Body of pancreas (tissue), 4 donors: ENCODE results near the gene RIMKLB. TPM values are rescaled to one million over a fixed set of nuclear protein-coding genes. Genes with fewer than 3 reads are reported as not detected.

ENCODE experiments used
- ATAC-seq: fragments of 150-250 bp; one replicate; pipeline ENCODE4 v1.9.1; 2016
- DNase-seq, 4 donors: peaks; one replicate each; pipeline ENCODE4 v3.0.0-alpha.2; 2019
- H3K27ac ChIP-seq, 4 donors: fragments of 200-600 bp; sonication (generic); 1 replicate in 3 of 4; 2 replicates in 1 of 4; pipeline versions ENCODE4 v1.5.1 to v1.6.1; 2016 to 2019; ENCODE audit warnings: mild to moderate bottlenecking in 1 of 4, mixed read lengths in 1 of 4, moderate library complexity in 1 of 4
- H3K27me3 ChIP-seq, 2 donors: fragments of 200-600 bp; sonication (generic); one replicate each; pipeline ENCODE4 v1.6.0; 2016; ENCODE audit warnings: mild to moderate bottlenecking in 1 of 2
- H3K36me3 ChIP-seq, 2 donors: fragments of 200-600 bp; sonication (generic); replicated peaks in 1 of 2; 2 replicates each; pipeline ENCODE4 v1.5.1; 2016; ENCODE audit warnings: low read depth in 2 of 2; ENCODE audit not compliant: insufficient read depth in 1 of 2
- H3K4me1 ChIP-seq: fragments of 200-600 bp; sonication (generic); one replicate; pipeline ENCODE4 v1.6.0; 2016
- H3K4me3 ChIP-seq, 2 donors: fragments of 200-600 bp; sonication (generic); 1 replicate in 1 of 2; 2 replicates in 1 of 2; pipeline ENCODE4 v1.5.1; 2016 to 2019
- H3K9me3 ChIP-seq, 3 donors: fragments of 200-600 bp; sonication (generic); 1 replicate in 2 of 3; 2 replicates in 1 of 3; pipeline ENCODE4 v1.5.1; 2016
- POLR2A ChIP-seq, 3 donors: fragments of 450-650 bp; IDR thresholded peaks; one replicate each; pipeline ENCODE4 v1.6.1; 2016; ENCODE audit warnings: antibody characterized with exemption in 3 of 3, mild to moderate bottlenecking in 2 of 3
- WGBS, 2 donors: methylation state at CpG; one replicate each; pipeline ENCODE4 v1.1.5; 2017; 5-methylcytosine and 5-hydroxymethylcytosine counted together
- intact Hi-C: fragments of 100-400 bp; cut with DNase I; formaldehyde crosslinking; loops from one replicate; pipeline ENCODE4 v1.15.1; 2023
- total RNA-seq, 2 donors: library from RNA; depleted of rRNA; stranded (reverse); fragments of >200 nt; gene quantifications; one replicate each; pipeline ENCODE4 v1.1.0, GENCODE V29; 2016
- TF ChIP-seq, protein P1 (sequence below), 7 experiments: fragments of 450-650 bp in 4 of 7; fragments of 200-600 bp in 3 of 7; sonication (generic) in 3 of 7; IDR thresholded peaks; one replicate each; pipeline ENCODE4 v1.5.1; 2016 to 2019; ENCODE audit warnings: antibody characterized with exemption in 7 of 7

The RIMKLB gene
- total RNA-seq, 2 donors from 2014 or later = 18.1 to 19.5 TPM

DNA sequence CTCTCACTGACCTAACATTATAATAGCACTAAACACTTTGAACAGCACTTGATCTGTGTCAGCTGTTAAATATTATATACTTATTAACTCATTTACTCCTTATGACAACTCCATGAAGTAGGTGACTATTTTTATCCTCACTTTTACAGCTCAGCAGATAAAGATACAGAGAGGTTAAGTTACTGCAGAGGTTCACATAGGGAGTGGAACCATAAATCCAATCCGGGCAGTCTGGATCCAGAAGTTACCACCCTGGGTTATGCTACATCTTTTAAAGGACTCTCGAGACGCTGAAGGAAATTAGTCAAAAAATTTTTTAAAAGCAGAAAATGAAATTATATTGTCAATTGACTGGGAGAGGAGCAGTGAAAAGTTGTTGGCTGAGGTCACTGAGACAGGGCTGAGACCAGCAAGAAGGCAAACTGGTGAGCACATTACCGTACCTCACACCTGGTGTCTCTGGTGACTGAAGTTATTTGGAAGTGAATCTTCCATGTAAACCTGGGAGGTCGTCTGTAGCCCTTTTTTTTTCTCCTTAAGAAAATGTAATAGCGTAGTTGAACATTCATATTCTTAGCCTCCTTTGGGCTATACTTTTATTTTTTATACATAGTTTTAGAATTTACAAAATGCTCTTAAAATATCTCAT, 1.2 kb upstream of the RIMKLB start:
- no peaks in the 10 kb centered on the region for H3K27me3 ChIP-seq
- DNase-seq = no peak
- ATAC-seq = no peak
- TF ChIP-seq, protein P1, sequence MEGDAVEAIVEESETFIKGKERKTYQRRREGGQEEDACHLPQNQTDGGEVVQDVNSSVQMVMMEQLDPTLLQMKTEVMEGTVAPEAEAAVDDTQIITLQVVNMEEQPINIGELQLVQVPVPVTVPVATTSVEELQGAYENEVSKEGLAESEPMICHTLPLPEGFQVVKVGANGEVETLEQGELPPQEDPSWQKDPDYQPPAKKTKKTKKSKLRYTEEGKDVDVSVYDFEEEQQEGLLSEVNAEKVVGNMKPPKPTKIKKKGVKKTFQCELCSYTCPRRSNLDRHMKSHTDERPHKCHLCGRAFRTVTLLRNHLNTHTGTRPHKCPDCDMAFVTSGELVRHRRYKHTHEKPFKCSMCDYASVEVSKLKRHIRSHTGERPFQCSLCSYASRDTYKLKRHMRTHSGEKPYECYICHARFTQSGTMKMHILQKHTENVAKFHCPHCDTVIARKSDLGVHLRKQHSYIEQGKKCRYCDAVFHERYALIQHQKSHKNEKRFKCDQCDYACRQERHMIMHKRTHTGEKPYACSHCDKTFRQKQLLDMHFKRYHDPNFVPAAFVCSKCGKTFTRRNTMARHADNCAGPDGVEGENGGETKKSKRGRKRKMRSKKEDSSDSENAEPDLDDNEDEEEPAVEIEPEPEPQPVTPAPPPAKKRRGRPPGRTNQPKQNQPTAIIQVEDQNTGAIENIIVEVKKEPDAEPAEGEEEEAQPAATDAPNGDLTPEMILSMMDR (IDR thresholded peaks at IDR 0.05) = no peak
- no peak for TF ChIP-seq POLR2A (IDR thresholded peaks at IDR 0.05)
- H3K27ac ChIP-seq = peak overlapping the region in 3 of 4 donors; percentile 61 to 89 (median 72)
- H3K9me3 ChIP-seq = no peaks in the 10 kb centered on the region
- WGBS, 2 donors = 16 to 21% methylated on average over 6 of the region's 6 CpGs
- no peak overlapping the region for H3K4me3 ChIP-seq
- no peaks in the 10 kb centered on the region for H3K36me3 ChIP-seq
- intact Hi-C loops = no loop called here
- peaks cover 13% of the 10 kb centered on the region for H3K4me1 ChIP-seq

DNA sequence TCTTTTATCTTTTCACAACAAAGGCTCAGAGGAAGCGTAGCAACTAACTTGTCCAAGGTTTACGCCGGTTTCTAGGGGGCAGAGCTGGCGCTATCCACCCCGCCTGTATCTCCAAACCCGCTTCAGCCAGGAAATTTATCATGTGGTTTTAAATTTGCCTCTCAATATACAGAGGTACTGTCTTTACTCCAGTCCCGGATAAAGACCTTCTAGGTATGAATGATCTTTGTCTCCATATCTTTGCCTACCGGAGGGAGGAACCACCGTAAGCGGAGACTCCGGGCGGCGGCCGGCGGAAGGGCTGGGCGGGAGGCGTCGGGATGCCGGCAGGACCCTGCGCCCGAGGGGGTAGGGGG, 693 bp upstream of the RIMKLB start:
- ATAC-seq = peak; percentile 21
- no peaks in the 10 kb centered on the region for H3K9me3 ChIP-seq
- peaks cover 15% of the 10 kb centered on the region for H3K4me1 ChIP-seq
- H3K4me3 ChIP-seq = peak overlapping the region; percentile 9 to 45
- DNase-seq = peak in 2 of 4 donors; percentile 17 to 41
- 0 to 1% methylated on average over 15 to 21 of the region's 21 CpGs for WGBS, 2 donors
- intact Hi-C loops = no loop called here
- H3K27me3 ChIP-seq = no peaks in the 10 kb centered on the region
- no peak for TF ChIP-seq POLR2A (IDR thresholded peaks at IDR 0.05)
- TF ChIP-seq, protein P1 (IDR thresholded peaks at IDR 0.05) = peak in 1 of 7 experiments; percentile 4
- peak overlapping the region; percentile 27 to 89 (median 66) for H3K27ac ChIP-seq
- no peaks in the 10 kb centered on the region for H3K36me3 ChIP-seq

DNA sequence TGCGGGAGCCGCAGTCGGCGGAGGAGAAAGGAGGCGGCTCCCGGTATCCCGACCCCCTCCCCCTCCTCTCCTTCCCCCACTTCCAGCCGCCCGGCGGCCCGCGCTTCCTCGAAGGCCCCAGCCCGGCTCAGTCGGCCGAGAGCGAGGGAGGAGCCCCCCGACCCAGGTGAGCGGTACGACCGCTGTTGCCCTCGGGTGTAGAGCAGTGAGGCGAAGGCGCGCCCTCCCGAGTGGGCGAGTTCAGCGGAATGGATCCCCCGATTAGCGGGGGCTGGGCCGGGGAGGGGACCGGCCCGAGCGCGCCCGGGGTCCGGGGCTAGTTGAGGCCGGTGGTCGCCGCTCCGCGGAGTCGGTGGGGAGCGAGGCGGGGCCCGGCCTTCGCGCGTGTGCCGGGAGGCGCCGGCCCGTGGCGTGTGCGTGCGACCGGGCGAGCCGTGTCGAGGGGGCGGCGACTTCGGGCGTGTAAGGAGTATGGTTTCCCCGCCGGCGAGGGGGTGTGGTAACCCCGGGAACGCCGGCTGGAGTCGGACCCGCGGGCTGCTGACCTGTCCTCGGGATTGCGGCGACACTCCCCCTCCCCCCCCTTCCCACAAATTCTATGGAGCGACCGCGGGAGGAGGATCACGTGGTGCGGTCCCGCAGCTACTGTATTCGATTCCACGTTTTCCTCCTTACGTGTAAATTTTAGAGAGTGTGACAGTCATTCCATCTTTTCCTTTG, 501 bp downstream of the RIMKLB start:
- peak; percentile 63 for ATAC-seq
- Histone ChIP-seq H3K4me3 (peak overlapping the region; percentile 48 to 99), H3K27me3 (no peaks in the 10 kb centered on the region), H3K36me3 (no peaks in the 10 kb centered on the region), H3K4me1 (peaks cover 20% of the 10 kb centered on the region), H3K27ac (peak overlapping the region; percentile 52 to 89 (median 66)), H3K9me3 (no peaks in the 10 kb centered on the region)
- intact Hi-C loops = no loop called here
- peak in 1 of 3 donors; percentile 19 for TF ChIP-seq POLR2A (IDR thresholded peaks at IDR 0.05)
- TF ChIP-seq, protein P1 (IDR thresholded peaks at IDR 0.05) = no peak
- DNase-seq = peak; percentile 43 to 69 (median 47)
- WGBS, 2 donors = 0 to 2% methylated on average over 10 to 52 of the region's 85 CpGs

DNA sequence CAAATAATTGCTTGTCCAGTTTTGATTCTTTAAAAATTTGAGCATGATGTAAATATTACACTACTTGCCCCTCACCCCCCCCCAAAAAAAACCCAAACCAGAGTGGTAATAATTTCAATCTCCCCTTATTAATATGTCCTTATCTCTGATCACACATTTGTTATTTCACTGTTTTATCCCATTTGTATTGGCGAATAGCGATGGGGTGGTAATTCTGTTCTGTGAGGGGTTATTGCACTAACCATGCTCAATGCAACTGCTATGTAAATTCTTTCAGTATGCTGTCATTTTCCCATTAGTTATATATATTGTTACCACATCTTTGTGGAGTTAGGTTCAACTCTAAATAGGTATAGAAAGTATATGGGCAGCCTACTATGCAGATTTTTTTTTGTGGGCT, 1.1 kb downstream of the RIMKLB start:
- Histone ChIP-seq H3K4me3 (peak overlapping the region in 1 of 2 donors; percentile 99), H3K27me3 (no peaks in the 10 kb centered on the region), H3K27ac (peak overlapping the region in 1 of 4 donors; percentile 52), H3K4me1 (peaks cover 20% of the 10 kb centered on the region), H3K36me3 (no peaks in the 10 kb centered on the region), H3K9me3 (no peaks in the 10 kb centered on the region)
- no peak for ATAC-seq
- TF ChIP-seq, protein P1 (IDR thresholded peaks at IDR 0.05) = no peak
- no peak for TF ChIP-seq POLR2A (IDR thresholded peaks at IDR 0.05)
- WGBS, 2 donors = 17 to 21% methylated on average over 2 of the region's 2 CpGs
- intact Hi-C loops = no loop called here
- DNase-seq = no peak
